HCT116 (cell line): ENCODE data around the gene CRYBG2. TPM values are rescaled to one million over a fixed set of nuclear protein-coding genes. Genes with fewer than 3 reads are reported as not detected.

Experiments used
- ATAC-seq: fragments of 200-7000 bp; cut with Tn5 transposase; 2 replicates; pipeline ENCODE4 v1.9.1; 2020; ENCODE audit warnings: mild to moderate bottlenecking, moderate library complexity
- BruUV-seq: library from RNA; stranded (reverse); fragments of 400-500 nt; replicated peaks from 2 replicates; lab custom pipeline; 2021; lab: Mats Ljungman, UMichigan
- CTCF ChIA-PET: fragments of 300-600 bp; sonication (Branson Sonifier 250); formaldehyde crosslinking; loops from one replicate; lab custom pipeline; 2021; ENCODE audit warnings: antibody characterized with exemption; lab: Charles Lee
- POLR2A ChIA-PET: fragments of 300-600, 350-600 bp; sonication (Branson Sonifier 250); formaldehyde crosslinking; loops from one replicate; lab custom pipeline; 2021; ENCODE audit warnings: antibody characterized with exemption; lab: Charles Lee
- RAD21 ChIA-PET, 2 experiments: fragments of 300-600 bp; sonication (Branson Sonifier 250); formaldehyde crosslinking; loops; one replicate each; lab custom pipeline; 2023; ENCODE audit warnings: low total read pairs in 2 of 2; ENCODE audit not compliant: uncharacterized antibody in 2 of 2, unreplicated experiment in 2 of 2, low non-redundant PET in 1 of 2; lab: Charles Lee
- DNase-seq: peaks from one replicate; pipeline ENCODE4 v3.0.0-alpha.2; 2010; ENCODE audit warnings: low read depth, low spot score
- H2AFZ ChIP-seq: fragments of 200-600 bp; shearing (Covaris generic), sonication (generic); 2 replicates; pipeline ENCODE4 v1.6.1; 2017; ENCODE audit warnings: low read depth, mixed run types, mixed read lengths, antibody characterized with exemption, low read length; ENCODE audit not compliant: poor library complexity, severe bottlenecking
- H3K27ac ChIP-seq: 2 replicates; pipeline ENCODE4 v1.5.1; 2012; ENCODE audit warnings: low read depth, low read length
- H3K27me3 ChIP-seq: fragments of 200-600 bp; sonication (generic); 2 replicates; pipeline ENCODE4 v1.6.1; 2016; ENCODE audit warnings: mixed run types, low read length, mixed read lengths; ENCODE audit not compliant: insufficient read depth
- H3K36me3 ChIP-seq, 2 experiments: fragments of 200-500 bp in 1 of 2; fragments of 200-600 bp in 1 of 2; sonication (Bioruptor generic) in 1 of 2; sonication (generic) in 1 of 2; 2 replicates each; pipeline versions ENCODE4 v1.5.1 to v1.6.1; 2014 to 2016; ENCODE audit warnings: low read length in 2 of 2, inconsistent platforms in 1 of 2, mixed read lengths in 1 of 2, mixed run types in 1 of 2; ENCODE audit not compliant: insufficient read depth in 2 of 2, control insufficient read depth in 1 of 2
- H3K4me1 ChIP-seq, 2 experiments: fragments of 200-600 bp in 1 of 2; sonication (generic) in 1 of 2; 2 replicates each; pipeline versions ENCODE4 v1.5.1 to v1.6.1; 2012 to 2017; ENCODE audit warnings: low read length in 2 of 2, inconsistent platforms in 1 of 2, mild to moderate bottlenecking in 1 of 2, mixed read lengths in 1 of 2, mixed run types in 1 of 2, moderate library complexity in 1 of 2; ENCODE audit not compliant: insufficient read depth in 2 of 2, control insufficient read depth in 1 of 2
- H3K4me2 ChIP-seq: fragments of 200-600 bp; sonication (generic); 2 replicates; pipeline ENCODE4 v1.6.1; 2017; ENCODE audit warnings: mixed run types, low read length, mixed read lengths
- H3K4me3 ChIP-seq, 2 experiments: fragments of 200-600 bp in 1 of 2; sonication (generic) in 1 of 2; replicated peaks in 1 of 2; 2 replicates each; pipeline ENCODE4 v1.5.1; 2011 to 2016; ENCODE audit warnings: low read length in 2 of 2, control low read depth in 1 of 2, low read depth in 1 of 2, mild to moderate bottlenecking in 1 of 2, mixed read lengths in 1 of 2, mixed run types in 1 of 2
- H3K79me2 ChIP-seq: fragments of 200-600 bp; sonication (generic); 2 replicates; pipeline ENCODE4 v1.6.1; 2017; ENCODE audit warnings: mild to moderate bottlenecking, mixed run types, low read length, moderate library complexity, mixed read lengths; ENCODE audit not compliant: insufficient read depth
- H3K9ac ChIP-seq: fragments of 200-600 bp; sonication (generic); 2 replicates; pipeline ENCODE4 v1.6.1; 2016; ENCODE audit warnings: low read length, mixed read lengths
- H3K9me2 ChIP-seq: fragments of 200-600 bp; sonication (generic), shearing (Covaris generic); 2 replicates; pipeline ENCODE4 v1.6.1; 2017; ENCODE audit warnings: mixed run types, mild to moderate bottlenecking, moderate library complexity; ENCODE audit not compliant: insufficient read depth
- H3K9me3 ChIP-seq, 2 experiments: fragments of 200-500 bp in 1 of 2; fragments of 200-600 bp in 1 of 2; sonication (Bioruptor generic) in 1 of 2; sonication (generic) in 1 of 2; 2 replicates each; pipeline ENCODE4 v1.6.1; 2014 to 2017; ENCODE audit warnings: low read length in 2 of 2, mixed read lengths in 2 of 2, inconsistent platforms in 1 of 2, low read depth in 1 of 2, mild to moderate bottlenecking in 1 of 2, mixed run types in 1 of 2, moderate library complexity in 1 of 2; ENCODE audit not compliant: control insufficient read depth in 1 of 2, insufficient read depth in 1 of 2
- H4K20me1 ChIP-seq: fragments of 200-600 bp; sonication (generic), shearing (Covaris generic); 2 replicates; pipeline ENCODE4 v1.6.1; 2017; ENCODE audit warnings: mixed run types, mild to moderate bottlenecking, moderate library complexity; ENCODE audit not compliant: insufficient read depth
- ATF3 ChIP-seq: IDR thresholded peaks from 2 replicates; pipeline ENCODE4 v1.6.1; 2012
- CBX3 ChIP-seq: IDR thresholded peaks from 2 replicates; pipeline ENCODE4 v1.6.1; 2012; ENCODE audit warnings: low read depth
- CTCF ChIP-seq, 3 experiments: fragments of 200-600 bp in 1 of 3; sonication (generic) in 1 of 3; IDR thresholded peaks in 2 of 3; conservative IDR thresholded peaks in 1 of 3; 2 replicates each; pipeline ENCODE4 v1.5.1; 2012 to 2017; ENCODE audit warnings: low read depth in 2 of 3, low read length in 2 of 3, antibody characterized with exemption in 1 of 3, borderline replicate concordance in 1 of 3, control low read depth in 1 of 3, mild to moderate bottlenecking in 1 of 3, mixed read lengths in 1 of 3, mixed run types in 1 of 3, moderate library complexity in 1 of 3; ENCODE audit not compliant: insufficient read depth in 1 of 3
- EGR1 ChIP-seq: IDR thresholded peaks from 2 replicates; pipeline ENCODE4 v1.6.1; 2012; ENCODE audit warnings: low read depth
- ELF1 ChIP-seq: IDR thresholded peaks from 2 replicates; pipeline ENCODE4 v1.6.1; 2012; ENCODE audit warnings: low read depth, borderline replicate concordance
- EZH2 ChIP-seq: fragments of 200-600 bp; sonication (generic); IDR thresholded peaks from 2 replicates; pipeline ENCODE4 v1.6.1; 2017; ENCODE audit warnings: antibody characterized with exemption, mixed run types
- EZH2phosphoT487 ChIP-seq: fragments of 200-600 bp; IDR thresholded peaks from 2 replicates; pipeline ENCODE4 v1.6.1; 2018; ENCODE audit warnings: antibody characterized with exemption, borderline replicate concordance
- JUND ChIP-seq: IDR thresholded peaks from 2 replicates; pipeline ENCODE4 v1.6.1; 2012
- MAX ChIP-seq: IDR thresholded peaks from 2 replicates; pipeline ENCODE4 v1.6.1; 2012
- POLR2A ChIP-seq: IDR thresholded peaks from 2 replicates; pipeline ENCODE4 v1.7.0; 2011; ENCODE audit warnings: borderline replicate concordance; ENCODE audit not compliant: insufficient read depth, insufficient read length; ENCODE audit errors: extremely low read depth
- POLR2AphosphoS5 ChIP-seq: IDR thresholded peaks from 2 replicates; pipeline ENCODE4 v1.6.1; 2011; ENCODE audit warnings: mild to moderate bottlenecking, low read depth, low read length, moderate library complexity
- REST ChIP-seq: IDR thresholded peaks from 2 replicates; pipeline ENCODE4 v1.6.1; 2012; ENCODE audit warnings: low read depth
- SP1 ChIP-seq: IDR thresholded peaks from 2 replicates; pipeline ENCODE4 v1.6.1; 2012; ENCODE audit warnings: low read depth
- SRF ChIP-seq: IDR thresholded peaks from 2 replicates; pipeline ENCODE4 v1.6.1; 2012; ENCODE audit warnings: low read depth
- ZBTB33 ChIP-seq: IDR thresholded peaks from 2 replicates; pipeline ENCODE4 v1.6.1; 2011; ENCODE audit warnings: mild to moderate bottlenecking, low read length, moderate library complexity; ENCODE audit not compliant: insufficient replicate concordance; ENCODE audit errors: extremely low read depth
- ZNF274 ChIP-seq: fragments of 200-500 bp; sonication (Bioruptor generic); IDR thresholded peaks from 2 replicates; pipeline ENCODE4 v1.6.1; 2014; ENCODE audit warnings: mild to moderate bottlenecking, low read depth, low read length, inconsistent platforms
- intact Hi-C: fragments of 100-400 bp; cut with micrococcal nuclease; formaldehyde crosslinking; loops from 2 replicates; pipeline ENCODE4 v1.10.0; 2022
- total RNA-seq: library from RNA; stranded (reverse); gene quantifications from one replicate; pipeline ENCODE4 v1.2.1, GENCODE V29; 2021; ENCODE audit not compliant: unreplicated experiment

The CRYBG2 gene
- total RNA-seq, 1 experiment from 2014 or later: 10.5 TPM

GRCh38 chr1:26384076-26384475, 30.1 kb upstream of the CRYBG2 start:
- TF ChIP-seq SP1: no peak
- TF ChIP-seq ATF3: no peak
- TF ChIP-seq EZH2phosphoT487: no peak
- no peak for TF ChIP-seq ZBTB33
- no peak for TF ChIP-seq ZNF274
- no peak for TF ChIP-seq SRF
- no peak for TF ChIP-seq POLR2A
- no peak for TF ChIP-seq CBX3
- TF ChIP-seq ELF1: no peak
- no peak for TF ChIP-seq EGR1
- TF ChIP-seq MAX: no peak
- no peak for TF ChIP-seq JUND
- no peak for TF ChIP-seq REST
- no peak for TF ChIP-seq CTCF (IDR thresholded peaks at IDR 0.05 in 2 of 3, conservative IDR thresholded peaks at IDR 0.05 in 1 of 3; ENCODE audit: borderline replicate concordance in 1 of 3, insufficient read depth in 1 of 3, low read depth in 2 of 3, low read length in 2 of 3)
- no peak for TF ChIP-seq EZH2
- TF ChIP-seq POLR2AphosphoS5: no peak
- H2AFZ ChIP-seq: no peak overlapping the region

More at GRCh38 chr1:26384076-26384475, 30.1 kb upstream of the CRYBG2 start:
- no peaks in the 10 kb centered on the region for H3K9me3 ChIP-seq
- POLR2A ChIA-PET: no interaction called here
- no peaks in the 10 kb centered on the region for H4K20me1 ChIP-seq
- H3K79me2 ChIP-seq: no peaks in the 10 kb centered on the region
- H3K9me2 ChIP-seq: no peaks in the 10 kb centered on the region
- no peak overlapping the region for H3K9ac ChIP-seq
- RAD21 ChIA-PET: no interaction called here
- no peaks in the 10 kb centered on the region for H3K36me3 ChIP-seq
- H3K4me1 ChIP-seq: peaks cover 13 to 22% of the 10 kb centered on the region in 2 experiments
- DNase-seq (no peak), ATAC-seq (no peak)
- H3K27ac ChIP-seq: no peak overlapping the region
- CTCF ChIA-PET: no interaction called here
- BruUV-seq: no TSS peak
- H3K27me3 ChIP-seq: peaks cover 7% of the 10 kb centered on the region; the same call in 1 of the 2 replicates
- H3K4me2 ChIP-seq: no peak overlapping the region
- H3K4me3 ChIP-seq: no peak overlapping the region
- intact Hi-C loops: no loop called here
